SH-SY5Y (cell line): ENCODE measurements around the gene IGSF23.

Experiments
- GATA2 ChIP-seq: IDR thresholded peaks from 2 replicates; pipeline ENCODE4 v1.6.1; 2011; ENCODE audit warnings: mild to moderate bottlenecking, low read depth, low read length
- GATA3 ChIP-seq: IDR thresholded peaks from 2 replicates; pipeline ENCODE4 v1.6.1; 2011; ENCODE audit warnings: low read depth, mild to moderate bottlenecking, low read length, moderate library complexity

The IGSF23 gene

GRCh38 chr19:44598355-44598754 is 15.0 kb upstream of the IGSF23 start:
- TF ChIP-seq GATA2 = no peak
- TF ChIP-seq GATA3 = no peak

- TF ChIP-seq GATA2 (no peak), GATA3 (no peak)
These were observed 14.5 kb upstream of the IGSF23 start for GRCh38 chr19:44598880-44599279.

- no peak for TF ChIP-seq GATA2
- TF ChIP-seq GATA3 = no peak
These were observed 12.9 kb upstream of the IGSF23 start for GRCh38 chr19:44600466-44600865.

GRCh38 chr19:44602081-44602480 is 11.3 kb upstream of the IGSF23 start:
- no peak for TF ChIP-seq GATA2
- no peak for TF ChIP-seq GATA3

- TF ChIP-seq GATA3 = no peak
- no peak for TF ChIP-seq GATA2
These were observed 10.0 kb upstream of the IGSF23 start for GRCh38 chr19:44603201-44603945.

- TF ChIP-seq GATA2 = no peak
- no peak for TF ChIP-seq GATA3
These were observed 9.1 kb upstream of the IGSF23 start for GRCh38 chr19:44604241-44604640.

- no peak for TF ChIP-seq GATA3
- no peak for TF ChIP-seq GATA2
These were observed 7.8 kb upstream of the IGSF23 start for GRCh38 chr19:44605547-44605946.

- TF ChIP-seq GATA3 (no peak), GATA2 (no peak)
These were observed 6.3 kb upstream of the IGSF23 start for GRCh38 chr19:44607049-44607448.

GRCh38 chr19:44607917-44608316 is 5.4 kb upstream of the IGSF23 start:
- TF ChIP-seq GATA3 = no peak
- TF ChIP-seq GATA2 = no peak

- TF ChIP-seq GATA2 = no peak
- TF ChIP-seq GATA3 = no peak
These were observed 5.0 kb upstream of the IGSF23 start for GRCh38 chr19:44608391-44608821.

GRCh38 chr19:44609219-44609618 is 4.1 kb upstream of the IGSF23 start:
- TF ChIP-seq GATA2 (no peak), GATA3 (no peak)

- no peak for TF ChIP-seq GATA3
- TF ChIP-seq GATA2 = no peak
These were observed 1.5 kb upstream of the IGSF23 start for GRCh38 chr19:44611812-44612295.

- TF ChIP-seq GATA3 (no peak), GATA2 (no peak)
These were observed 950 bp downstream of the IGSF23 start for GRCh38 chr19:44614313-44614712.

GRCh38 chr19:44615863-44616247 is 2.5 kb downstream of the IGSF23 start:
- no peak for TF ChIP-seq GATA2

- TF ChIP-seq GATA3 = no peak
- no peak for TF ChIP-seq GATA2
These were observed 3.9 kb downstream of the IGSF23 start for GRCh38 chr19:44617110-44617880.
